IPS-15b (cell line): ENCODE data around the gene GRM4.

Source experiments
- H3K27me3 ChIP-seq: one replicate; pipeline ENCODE4 v1.6.1; 2013; ENCODE audit warnings: low read length; ENCODE audit not compliant: control insufficient read depth, insufficient read depth
- H3K36me3 ChIP-seq: one replicate; pipeline ENCODE4 v1.6.1; 2013; ENCODE audit warnings: low read length; ENCODE audit not compliant: control insufficient read depth, insufficient read depth
- H3K4me1 ChIP-seq: one replicate; pipeline ENCODE4 v1.6.1; 2013; ENCODE audit warnings: mild to moderate bottlenecking, low read length; ENCODE audit not compliant: control insufficient read depth, insufficient read depth
- H3K4me3 ChIP-seq: one replicate; pipeline ENCODE4 v1.5.1; 2013; ENCODE audit warnings: low read depth, low read length
- H3K9ac ChIP-seq: one replicate; pipeline ENCODE4 v1.6.1; 2013; ENCODE audit warnings: low read depth, mild to moderate bottlenecking, low read length
- H3K9me3 ChIP-seq: one replicate; pipeline ENCODE4 v1.6.1; 2013; ENCODE audit warnings: mild to moderate bottlenecking, low read length; ENCODE audit not compliant: control insufficient read depth, insufficient read depth

The GRM4 gene

DNA sequence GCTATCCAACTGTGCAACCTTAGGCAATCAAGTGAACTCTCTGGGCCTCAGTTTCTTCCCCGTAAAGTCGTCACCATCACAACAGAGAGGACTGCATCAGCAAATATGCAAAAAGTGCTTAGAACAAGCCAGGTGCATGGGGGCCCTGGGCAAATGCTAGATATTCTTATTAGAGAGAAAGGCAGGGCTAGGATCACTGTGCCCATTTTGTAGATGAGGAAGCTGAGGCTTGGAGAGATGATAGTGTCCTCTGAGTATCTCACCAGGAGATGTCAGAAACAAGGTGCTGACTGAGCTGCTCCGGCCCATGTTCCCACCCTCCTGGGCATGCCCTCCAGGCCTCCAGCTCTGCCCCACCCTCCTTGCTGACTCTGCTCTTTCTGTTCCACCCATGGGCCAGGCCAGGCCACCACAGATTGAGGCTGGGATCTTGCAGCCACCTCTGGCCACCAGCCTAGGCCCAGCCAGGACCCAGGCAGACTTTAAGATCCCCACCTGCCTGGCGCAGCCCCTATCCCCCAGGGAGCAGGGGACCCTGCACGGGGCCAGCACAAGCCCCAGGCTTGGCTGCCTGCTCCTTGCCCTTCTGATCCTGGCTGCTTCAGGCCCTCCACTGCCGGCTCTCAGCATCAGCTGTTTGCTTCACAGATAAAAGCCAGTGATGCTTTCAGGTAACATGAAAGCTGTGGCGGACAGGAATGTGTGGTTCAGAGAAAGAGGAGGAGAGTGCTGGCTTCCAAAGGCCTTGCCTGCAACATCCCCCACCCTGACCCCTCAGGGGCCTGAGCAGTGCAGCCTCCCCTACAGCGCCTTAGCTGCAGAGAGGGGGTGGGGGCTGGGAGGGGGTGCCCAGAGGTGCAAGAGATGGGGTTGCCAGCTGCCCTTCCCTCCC is 47.6 kb downstream of the GRM4 start:
- Histone ChIP-seq H3K9ac (no peak overlapping the region), H3K9me3 (no peaks in the 10 kb centered on the region), H3K4me3 (no peak overlapping the region), H3K27me3 (no peaks in the 10 kb centered on the region), H3K36me3 (peaks cover 2% of the 10 kb centered on the region), H3K4me1 (peaks cover 3% of the 10 kb centered on the region)

DNA sequence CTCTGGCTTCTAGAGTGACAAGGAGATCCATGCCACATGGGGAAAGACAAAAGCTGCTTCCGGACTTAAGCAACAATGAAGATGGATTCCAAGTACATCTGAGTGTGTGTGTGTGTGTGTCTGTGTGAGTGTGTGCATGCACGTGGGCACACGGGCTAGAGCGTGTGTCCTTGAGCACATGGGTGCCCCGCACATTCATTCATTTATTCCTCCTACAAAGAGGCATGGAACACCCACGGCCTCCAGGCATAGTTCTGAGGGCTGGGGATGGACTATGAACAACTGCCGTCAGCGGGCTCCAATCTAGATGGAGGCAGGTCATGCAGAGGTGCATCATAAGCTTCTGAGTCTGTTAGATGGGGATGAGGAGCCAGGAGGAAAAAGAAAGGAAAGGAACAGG is 49.1 kb downstream of the GRM4 start:
- Histone ChIP-seq H3K27me3 (no peaks in the 10 kb centered on the region), H3K4me1 (peaks cover 3% of the 10 kb centered on the region), H3K9me3 (no peaks in the 10 kb centered on the region), H3K9ac (no peak overlapping the region), H3K4me3 (no peak overlapping the region), H3K36me3 (peaks cover 2% of the 10 kb centered on the region)

DNA sequence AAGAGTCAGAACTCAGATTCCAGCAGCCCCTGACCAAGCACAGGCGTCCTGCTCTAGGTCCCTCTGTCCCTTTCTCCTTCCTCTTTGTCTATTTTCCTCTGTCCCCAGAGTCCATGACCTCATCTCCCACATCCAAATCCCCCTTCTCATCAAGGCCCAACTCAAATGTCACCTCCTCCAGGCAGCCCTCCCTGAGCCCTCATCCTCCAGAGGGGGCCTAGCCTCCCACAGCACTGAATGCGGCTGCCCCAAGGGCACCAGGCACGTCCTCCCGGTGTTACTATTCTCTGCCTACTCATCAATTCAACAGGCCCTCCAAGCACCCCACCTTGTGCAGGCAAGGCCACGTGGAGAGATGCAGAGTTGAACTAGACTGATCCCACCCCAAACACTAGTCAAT is 49.7 kb downstream of the GRM4 start:
- no peak overlapping the region for H3K9ac ChIP-seq
- no peaks in the 10 kb centered on the region for H3K27me3 ChIP-seq
- peaks cover 2% of the 10 kb centered on the region for H3K36me3 ChIP-seq
- H3K4me3 ChIP-seq: no peak overlapping the region
- H3K9me3 ChIP-seq: no peaks in the 10 kb centered on the region
- H3K4me1 ChIP-seq: peaks cover 3% of the 10 kb centered on the region

DNA sequence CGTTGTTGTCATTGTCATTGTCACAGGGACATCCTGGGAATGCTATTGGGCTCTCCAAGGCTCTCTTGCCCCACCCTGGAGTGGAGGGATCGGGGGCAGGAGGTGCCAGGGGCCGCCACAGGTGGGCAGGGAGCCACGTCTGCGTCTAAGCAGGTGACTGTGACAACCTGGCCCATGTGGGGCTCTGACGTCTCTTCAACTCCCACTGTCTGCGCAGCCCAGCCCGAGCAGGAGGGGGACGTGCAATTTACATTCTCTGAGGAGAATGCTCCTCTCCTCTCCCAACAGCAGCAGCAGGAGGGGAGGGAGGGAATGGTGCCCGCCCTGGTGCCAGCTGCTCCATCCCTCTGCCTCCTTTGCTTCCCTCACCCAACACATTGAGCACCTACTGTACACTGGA is 50.1 kb downstream of the GRM4 start:
- H3K36me3 ChIP-seq: peaks cover 2% of the 10 kb centered on the region
- H3K9ac ChIP-seq: no peak overlapping the region
- H3K9me3 ChIP-seq: no peaks in the 10 kb centered on the region
- H3K4me3 ChIP-seq: no peak overlapping the region
- H3K4me1 ChIP-seq: peaks cover 3% of the 10 kb centered on the region
- no peaks in the 10 kb centered on the region for H3K27me3 ChIP-seq

DNA sequence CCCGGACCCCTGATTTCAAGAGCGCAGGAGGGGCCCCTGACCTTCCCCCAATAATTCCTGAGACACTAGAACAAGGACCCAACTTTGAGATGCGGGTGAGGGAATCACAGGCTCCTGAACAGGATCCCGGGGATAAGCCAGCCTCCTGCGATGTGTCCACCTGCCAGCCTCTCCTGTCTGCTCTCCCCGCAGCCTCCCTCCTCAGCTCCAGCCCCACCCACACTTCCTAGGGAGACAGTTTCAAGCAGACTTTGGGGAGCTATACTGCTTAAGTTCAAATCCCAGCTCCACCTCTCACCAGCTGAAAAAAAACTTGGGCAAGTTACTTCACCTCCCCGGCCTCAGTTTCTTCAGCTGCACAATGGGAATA is 50.8 kb downstream of the GRM4 start:
- no peaks in the 10 kb centered on the region for H3K9me3 ChIP-seq
- H3K36me3 ChIP-seq: peaks cover 2% of the 10 kb centered on the region
- peaks cover 3% of the 10 kb centered on the region for H3K4me1 ChIP-seq
- H3K4me3 ChIP-seq: no peak overlapping the region
- H3K27me3 ChIP-seq: no peaks in the 10 kb centered on the region
- no peak overlapping the region for H3K9ac ChIP-seq

DNA sequence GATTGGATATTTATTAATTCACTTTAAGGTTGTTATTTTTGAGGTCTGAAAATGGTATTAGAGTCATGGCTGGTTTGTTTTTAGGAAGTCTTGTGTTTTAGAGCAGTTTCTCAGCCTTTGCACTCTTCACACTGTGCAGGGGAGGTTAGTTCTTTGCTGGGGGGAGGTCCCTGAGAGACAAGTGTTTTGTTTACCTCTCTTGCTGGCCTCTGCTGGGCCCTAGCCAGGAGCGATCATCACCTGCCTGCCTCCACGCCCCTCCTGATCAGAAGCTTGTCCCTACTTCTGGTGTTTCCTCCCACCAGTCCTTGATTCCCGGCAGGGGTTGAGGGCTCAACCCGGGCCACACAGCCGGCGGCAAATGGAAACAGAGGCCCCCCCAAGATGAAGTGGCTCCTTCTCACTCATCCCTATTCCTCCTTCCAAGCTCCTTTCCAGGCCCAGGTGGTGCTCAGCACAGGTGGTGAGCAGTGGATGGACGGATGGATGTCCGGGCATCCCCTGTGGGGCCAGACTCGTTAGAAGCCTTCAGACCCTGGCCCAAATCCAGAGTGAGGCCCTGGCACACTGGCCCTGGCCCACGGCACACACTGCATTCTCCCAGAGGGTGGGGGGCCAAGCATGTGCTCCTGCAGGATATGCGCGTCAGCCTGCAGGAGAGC is 51.3 kb downstream of the GRM4 start:
- Histone ChIP-seq H3K9me3 (no peaks in the 10 kb centered on the region), H3K4me3 (no peak overlapping the region), H3K27me3 (no peaks in the 10 kb centered on the region), H3K9ac (no peak overlapping the region), H3K4me1 (peaks cover 3% of the 10 kb centered on the region), H3K36me3 (peaks cover 2% of the 10 kb centered on the region)

DNA sequence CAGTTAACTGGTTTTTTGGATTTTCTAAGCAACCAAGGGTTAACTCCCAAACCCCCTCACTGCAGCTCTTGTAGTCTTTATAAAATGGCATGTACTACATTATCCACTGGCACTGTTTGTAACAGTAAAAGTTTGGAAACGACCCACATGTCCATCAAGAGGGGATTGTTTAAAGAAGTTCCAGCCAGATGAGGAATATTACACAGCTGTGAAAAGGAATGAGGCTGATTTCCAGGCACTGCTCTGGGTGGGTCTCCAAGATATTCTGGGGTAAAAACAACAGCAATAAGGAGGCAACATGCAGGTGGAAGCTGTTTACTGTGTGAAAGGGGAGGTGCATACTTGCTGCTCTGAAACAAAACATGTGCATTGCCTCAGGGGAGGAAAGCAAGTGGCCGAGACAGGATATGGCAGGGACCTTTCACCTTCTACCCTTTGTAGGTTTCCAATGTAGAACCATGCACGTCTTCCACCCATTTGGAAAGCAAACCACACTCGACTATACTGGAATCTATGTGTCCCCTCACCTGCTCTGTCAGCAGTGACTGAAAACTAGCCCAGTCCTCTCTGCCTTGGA is 51.9 kb downstream of the GRM4 start:
- Histone ChIP-seq H3K9ac (no peak overlapping the region), H3K27me3 (no peaks in the 10 kb centered on the region), H3K4me3 (no peak overlapping the region), H3K4me1 (peaks cover 3% of the 10 kb centered on the region), H3K9me3 (no peaks in the 10 kb centered on the region), H3K36me3 (peaks cover 2% of the 10 kb centered on the region)

DNA sequence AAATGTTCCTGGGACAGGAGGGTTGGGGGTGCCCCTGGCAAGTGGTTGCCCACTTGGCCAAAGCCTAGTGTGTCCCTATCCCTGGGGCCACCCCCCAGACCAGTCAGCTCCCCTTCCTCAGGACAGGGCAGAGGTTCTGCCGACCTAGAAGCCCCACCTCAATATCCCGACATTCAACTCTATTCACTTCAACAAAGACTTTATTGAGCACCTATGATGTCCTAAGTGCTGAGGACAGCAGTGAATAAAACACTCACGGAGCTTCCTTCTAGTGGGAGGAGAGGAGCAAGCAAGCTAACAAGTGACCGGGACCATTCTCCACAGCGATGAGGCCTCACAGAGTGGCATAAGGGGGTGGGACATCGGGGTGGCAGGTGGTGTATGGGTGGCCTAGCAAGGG is 52.7 kb downstream of the GRM4 start:
- no peaks in the 10 kb centered on the region for H3K9me3 ChIP-seq
- peaks cover 2% of the 10 kb centered on the region for H3K36me3 ChIP-seq
- peaks cover 3% of the 10 kb centered on the region for H3K4me1 ChIP-seq

DNA sequence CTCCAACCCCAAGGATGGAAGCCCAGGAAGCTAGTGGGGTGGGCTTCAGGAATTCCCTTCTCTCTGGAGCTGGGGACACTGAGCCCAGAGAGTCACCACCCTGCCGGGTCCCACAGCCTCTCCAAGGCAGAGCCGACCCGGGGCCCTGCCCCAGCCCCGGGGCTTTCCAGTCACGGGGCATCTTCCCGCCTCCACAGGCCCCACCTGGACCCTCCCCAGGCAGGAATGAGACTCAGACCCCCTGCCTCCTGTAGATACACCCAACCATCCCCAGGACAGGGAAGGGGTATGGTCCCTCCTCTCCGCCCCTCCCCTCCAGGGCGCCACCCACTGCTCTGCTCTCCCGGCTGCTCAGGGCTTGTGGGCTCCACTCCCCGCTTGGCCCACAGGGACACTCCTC is 53.3 kb downstream of the GRM4 start:
- Histone ChIP-seq H3K4me1 (peaks cover 3% of the 10 kb centered on the region), H3K9ac (no peak overlapping the region), H3K4me3 (no peak overlapping the region), H3K36me3 (no peaks in the 10 kb centered on the region), H3K27me3 (no peaks in the 10 kb centered on the region), H3K9me3 (no peaks in the 10 kb centered on the region)

More for the DNA sequence above, 52.7 kb downstream of the GRM4 start:
- Histone ChIP-seq H3K9ac (no peak overlapping the region), H3K27me3 (no peaks in the 10 kb centered on the region), H3K4me3 (no peak overlapping the region)

DNA sequence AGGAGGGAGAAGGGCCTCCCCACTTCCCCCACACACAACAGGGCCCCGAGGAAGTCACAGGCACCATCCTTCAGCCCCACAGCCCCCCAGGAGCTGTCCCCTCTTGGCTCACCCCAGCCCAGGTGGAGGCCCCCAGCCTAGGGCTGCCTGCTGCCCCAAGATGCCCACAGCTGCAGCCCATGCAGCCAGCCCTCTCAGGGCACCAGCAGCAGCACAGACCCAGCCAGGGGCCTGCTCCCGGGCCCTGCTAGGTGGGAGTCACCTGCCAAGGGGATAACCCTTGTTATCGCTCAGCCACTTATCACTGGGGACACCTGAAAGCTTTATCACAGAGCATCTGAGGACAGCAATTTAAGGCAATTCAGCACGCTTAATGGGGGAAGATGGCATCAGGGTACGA is 55.0 kb downstream of the GRM4 start:
- H3K9me3 ChIP-seq: no peaks in the 10 kb centered on the region
- H3K27me3 ChIP-seq: no peaks in the 10 kb centered on the region
- peaks cover 3% of the 10 kb centered on the region for H3K4me1 ChIP-seq
- H3K4me3 ChIP-seq: no peak overlapping the region
- H3K9ac ChIP-seq: no peak overlapping the region
- no peaks in the 10 kb centered on the region for H3K36me3 ChIP-seq

DNA sequence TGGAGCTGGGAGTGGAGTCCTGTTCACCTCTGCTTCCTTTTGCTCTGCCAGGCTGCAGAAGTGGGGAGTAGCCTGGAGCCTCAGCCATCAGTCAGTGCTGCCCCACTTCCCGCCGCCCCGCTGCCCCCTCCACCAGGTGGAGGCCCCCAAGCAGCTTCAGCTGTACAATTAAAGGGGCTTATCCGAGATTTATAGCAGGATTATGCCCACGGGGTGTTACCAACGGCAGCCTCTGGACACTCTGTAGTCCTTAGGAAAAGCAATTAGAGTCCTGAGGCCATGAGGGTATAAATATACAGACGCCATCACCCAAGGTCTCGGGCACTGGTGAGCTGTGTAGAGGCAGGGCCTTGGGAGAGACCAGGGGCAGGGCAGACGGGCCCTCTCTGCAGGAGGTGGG is 55.4 kb downstream of the GRM4 start:
- H3K4me1 ChIP-seq: peaks cover 3% of the 10 kb centered on the region
- no peaks in the 10 kb centered on the region for H3K36me3 ChIP-seq
- no peak overlapping the region for H3K9ac ChIP-seq
- H3K9me3 ChIP-seq: no peaks in the 10 kb centered on the region
- no peak overlapping the region for H3K4me3 ChIP-seq
- H3K27me3 ChIP-seq: no peaks in the 10 kb centered on the region

DNA sequence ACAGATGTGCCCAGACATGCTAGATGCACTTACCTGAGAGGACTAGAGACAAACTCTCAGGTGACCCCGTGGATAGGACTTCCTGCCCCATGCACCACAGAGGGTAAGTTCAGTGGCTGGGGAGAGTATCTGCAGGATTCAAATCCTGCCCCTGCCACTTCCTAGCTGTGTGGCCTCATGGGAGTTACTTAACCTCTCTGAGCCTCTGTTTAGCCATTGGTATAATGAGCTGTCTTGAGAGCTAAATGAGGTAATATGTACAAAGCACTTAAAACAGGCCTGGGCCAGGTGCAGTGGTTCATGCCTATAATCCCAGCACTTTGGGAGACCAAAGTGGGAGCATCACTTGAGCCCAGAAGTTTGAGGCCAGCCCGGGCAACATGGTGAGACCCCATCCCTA is 59.3 kb downstream of the GRM4 start:
- H3K27me3 ChIP-seq: no peaks in the 10 kb centered on the region
- no peaks in the 10 kb centered on the region for H3K9me3 ChIP-seq
- no peaks in the 10 kb centered on the region for H3K36me3 ChIP-seq
- no peaks in the 10 kb centered on the region for H3K4me1 ChIP-seq
- H3K9ac ChIP-seq: no peak overlapping the region
- no peak overlapping the region for H3K4me3 ChIP-seq
